Lower lobe of right lung (tissue), 2 donors: ENCODE data around the gene EIF3F. TPM values are rescaled to one million over a fixed set of nuclear protein-coding genes. Genes with fewer than 3 reads are reported as not detected.

ENCODE experiments used
- ATAC-seq, 2 donors: fragments of 200-7000 bp; cut with Tn5 transposase; one replicate each; pipeline ENCODE4 v1.9.1; 2020 to 2022; ENCODE audit warnings: mild to moderate bottlenecking in 2 of 2, moderate library complexity in 2 of 2
- DNase-seq: peaks from one replicate; pipeline ENCODE4 v3.0.0-alpha.2; 2020
- H3K27ac ChIP-seq: fragments of 200-600 bp; one replicate; pipeline ENCODE4 v1.8.0; 2022
- H3K27me3 ChIP-seq: fragments of 200-600 bp; one replicate; pipeline ENCODE4 v1.8.0; 2022; ENCODE audit warnings: low read depth
- H3K36me3 ChIP-seq: fragments of 200-600 bp; one replicate; pipeline ENCODE4 v1.8.0; 2022; ENCODE audit warnings: mild to moderate bottlenecking
- H3K4me1 ChIP-seq: fragments of 200-600 bp; one replicate; pipeline ENCODE4 v1.8.0; 2022
- H3K4me3 ChIP-seq: fragments of 200-600 bp; one replicate; pipeline ENCODE4 v1.8.0; 2022; ENCODE audit warnings: mild to moderate bottlenecking
- H3K9me3 ChIP-seq: fragments of 200-600 bp; one replicate; pipeline ENCODE4 v1.8.0; 2022
- intact Hi-C: fragments of 100-400 bp; cut with DNase I; formaldehyde crosslinking; loops from one replicate; pipeline ENCODE4 v1.11.0; 2022
- total RNA-seq: library from RNA; stranded (reverse); fragmentation: NEBNext Ultra II Directional; extraction: Animal tissue kit (Norgen Biotek cat#: 25700); gene quantifications from one replicate; pipeline ENCODE4 v1.2.1, GENCODE V29; 2021
- TF ChIP-seq, protein P1 (sequence below): fragments of 200-600 bp; IDR thresholded peaks from one replicate; pipeline ENCODE4 v1.8.0; 2022; ENCODE audit warnings: antibody characterized with exemption, mild to moderate bottlenecking
- donor health status: DM: no; HTN: yes; CAD: no; lungs with severe emphysema.

EIF3F gene
- total RNA-seq, 1 donor from 2014 or later = 201 TPM

DNA sequence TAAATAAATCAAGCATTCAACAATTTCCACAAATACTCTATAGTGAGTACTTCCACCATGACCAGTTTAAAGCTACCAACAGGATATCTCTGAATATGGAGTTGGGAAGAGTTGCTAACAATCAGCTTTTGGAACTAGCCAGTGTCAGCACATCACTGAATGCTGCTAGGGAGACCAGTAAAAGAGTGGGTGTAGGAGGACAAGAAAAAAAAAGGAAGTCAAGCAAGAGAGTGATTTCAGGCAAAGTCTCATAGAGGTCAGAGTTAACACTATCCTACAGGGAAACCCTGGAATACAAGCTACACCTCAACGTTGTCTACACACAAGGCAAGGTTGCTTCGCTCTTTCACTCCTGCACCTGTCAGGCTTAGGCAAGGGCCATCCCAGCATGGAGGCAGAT is 24.2 kb downstream of the EIF3F start:
- no peak overlapping the region for H3K4me3 ChIP-seq
- ATAC-seq (no peak), DNase-seq (no peak)
- no peaks in the 10 kb centered on the region for H3K36me3 ChIP-seq
- TF ChIP-seq, protein P1, sequence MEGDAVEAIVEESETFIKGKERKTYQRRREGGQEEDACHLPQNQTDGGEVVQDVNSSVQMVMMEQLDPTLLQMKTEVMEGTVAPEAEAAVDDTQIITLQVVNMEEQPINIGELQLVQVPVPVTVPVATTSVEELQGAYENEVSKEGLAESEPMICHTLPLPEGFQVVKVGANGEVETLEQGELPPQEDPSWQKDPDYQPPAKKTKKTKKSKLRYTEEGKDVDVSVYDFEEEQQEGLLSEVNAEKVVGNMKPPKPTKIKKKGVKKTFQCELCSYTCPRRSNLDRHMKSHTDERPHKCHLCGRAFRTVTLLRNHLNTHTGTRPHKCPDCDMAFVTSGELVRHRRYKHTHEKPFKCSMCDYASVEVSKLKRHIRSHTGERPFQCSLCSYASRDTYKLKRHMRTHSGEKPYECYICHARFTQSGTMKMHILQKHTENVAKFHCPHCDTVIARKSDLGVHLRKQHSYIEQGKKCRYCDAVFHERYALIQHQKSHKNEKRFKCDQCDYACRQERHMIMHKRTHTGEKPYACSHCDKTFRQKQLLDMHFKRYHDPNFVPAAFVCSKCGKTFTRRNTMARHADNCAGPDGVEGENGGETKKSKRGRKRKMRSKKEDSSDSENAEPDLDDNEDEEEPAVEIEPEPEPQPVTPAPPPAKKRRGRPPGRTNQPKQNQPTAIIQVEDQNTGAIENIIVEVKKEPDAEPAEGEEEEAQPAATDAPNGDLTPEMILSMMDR = no peak
- no peaks in the 10 kb centered on the region for H3K4me1 ChIP-seq
- intact Hi-C loops = no loop called here
- H3K27ac ChIP-seq = no peak overlapping the region
- H3K9me3 ChIP-seq = no peaks in the 10 kb centered on the region
- H3K27me3 ChIP-seq = peaks cover 4% of the 10 kb centered on the region

DNA sequence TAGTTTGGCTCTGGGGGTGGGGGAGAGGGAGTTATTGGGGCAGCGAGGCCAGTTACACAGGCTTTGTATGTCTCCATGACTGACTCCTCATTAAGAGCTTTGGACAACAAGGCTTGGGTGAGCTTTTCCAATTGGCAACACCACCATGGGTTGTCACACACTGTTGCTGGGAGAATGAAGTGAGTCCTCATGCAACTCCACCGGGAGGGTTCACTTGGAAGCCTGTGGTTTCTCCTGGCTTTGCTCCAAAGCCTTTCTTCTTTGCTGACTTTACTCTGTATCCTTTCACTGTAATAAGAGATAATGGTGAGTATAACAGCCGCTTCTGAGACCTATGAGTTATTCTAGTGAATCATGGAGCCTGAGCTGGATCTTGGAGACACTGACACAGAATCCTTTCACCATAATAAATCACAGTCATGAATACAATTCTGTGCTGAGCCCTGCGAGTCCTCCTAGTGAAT is 24.9 kb downstream of the EIF3F start:
- ATAC-seq (no peak), DNase-seq (no peak)
- TF ChIP-seq, protein P1 = no peak
- intact Hi-C loops = no loop called here
- Histone ChIP-seq H3K4me1 (no peaks in the 10 kb centered on the region), H3K27ac (no peak overlapping the region), H3K4me3 (no peak overlapping the region), H3K9me3 (no peaks in the 10 kb centered on the region), H3K27me3 (peaks cover 4% of the 10 kb centered on the region), H3K36me3 (no peaks in the 10 kb centered on the region)

DNA sequence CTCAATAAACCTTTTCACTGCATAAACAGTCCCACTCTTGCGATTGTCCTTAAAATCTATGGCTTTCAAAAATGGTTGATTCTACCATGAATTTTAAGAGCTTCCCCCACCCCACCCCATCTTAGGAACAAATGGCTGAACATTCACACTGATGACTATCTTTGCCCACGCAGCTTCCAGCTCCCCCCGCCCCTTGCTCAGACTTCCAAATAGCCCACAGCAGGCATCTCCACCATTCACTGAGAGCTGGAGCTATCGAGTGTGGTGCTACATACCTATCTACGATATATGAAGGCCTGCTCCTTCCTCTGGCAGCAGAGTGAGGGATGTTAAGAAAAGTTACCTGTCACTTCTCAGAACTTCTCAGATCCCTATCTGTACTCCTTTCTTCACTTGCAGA is 26.7 kb downstream of the EIF3F start:
- no peak for DNase-seq
- intact Hi-C loops = no loop called here
- no peak overlapping the region for H3K27ac ChIP-seq
- no peak for ATAC-seq
- H3K27me3 ChIP-seq = peaks cover 19% of the 10 kb centered on the region
- TF ChIP-seq, protein P1 = no peak
- H3K36me3 ChIP-seq = no peaks in the 10 kb centered on the region
- H3K4me3 ChIP-seq = no peak overlapping the region
- H3K9me3 ChIP-seq = no peaks in the 10 kb centered on the region
- H3K4me1 ChIP-seq = peaks cover 3% of the 10 kb centered on the region

DNA sequence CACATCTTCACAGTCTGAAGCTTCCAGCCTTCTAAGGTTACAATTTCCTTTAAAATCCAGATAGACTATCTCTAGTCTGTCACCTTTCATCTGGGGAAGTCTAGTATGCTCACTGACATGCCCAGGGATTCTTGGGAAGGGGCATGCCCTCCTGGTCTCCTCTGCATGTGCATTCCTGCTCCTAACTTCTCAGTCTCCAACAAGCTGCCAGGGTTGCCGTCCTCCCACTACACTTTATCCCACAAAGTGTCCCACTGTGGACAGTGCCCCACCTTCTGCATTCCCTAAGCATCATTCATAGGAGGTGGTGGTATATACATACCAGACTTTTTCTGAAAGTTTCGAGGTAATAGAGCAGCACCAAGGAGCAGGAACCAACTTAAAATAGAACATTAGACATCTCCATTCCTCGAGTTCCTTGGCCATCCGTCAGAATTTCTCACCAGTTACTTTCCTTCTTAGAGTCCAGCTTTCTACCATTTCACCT is 28.7 kb downstream of the EIF3F start:
- no peaks in the 10 kb centered on the region for H3K9me3 ChIP-seq
- H3K4me1 ChIP-seq = peaks cover 14% of the 10 kb centered on the region
- DNase-seq (no peak), ATAC-seq (no peak)
- intact Hi-C loops = no loop called here
- no peak overlapping the region for H3K4me3 ChIP-seq
- H3K27me3 ChIP-seq = peaks cover 39% of the 10 kb centered on the region
- TF ChIP-seq, protein P1 = no peak
- H3K27ac ChIP-seq = no peak overlapping the region
- no peaks in the 10 kb centered on the region for H3K36me3 ChIP-seq

DNA sequence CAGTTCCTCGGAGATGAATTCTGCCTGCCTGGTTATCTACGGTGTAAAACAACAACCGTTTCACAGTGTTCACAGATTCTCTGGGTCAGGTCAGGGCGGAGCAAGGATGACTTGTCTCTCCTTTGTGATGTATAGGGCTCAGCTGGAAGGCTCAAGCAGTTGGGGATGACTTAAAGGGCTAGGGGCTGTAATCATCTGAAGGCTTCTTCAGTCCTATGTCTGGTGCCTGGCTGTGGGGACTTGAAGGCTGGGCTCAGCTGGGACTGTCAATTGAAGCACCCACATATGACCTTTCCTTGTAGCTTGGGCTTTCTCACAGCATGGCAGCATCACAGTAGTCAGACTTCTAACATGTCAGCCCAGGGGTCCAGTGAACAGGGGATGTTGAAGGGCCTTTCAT is 29.3 kb downstream of the EIF3F start:
- peaks cover 14% of the 10 kb centered on the region for H3K4me1 ChIP-seq
- intact Hi-C loops = no loop called here
- no peak overlapping the region for H3K27ac ChIP-seq
- no peaks in the 10 kb centered on the region for H3K9me3 ChIP-seq
- TF ChIP-seq, protein P1 = no peak
- no peak for DNase-seq
- no peak for ATAC-seq
- no peak overlapping the region for H3K4me3 ChIP-seq
- no peaks in the 10 kb centered on the region for H3K36me3 ChIP-seq
- peaks cover 45% of the 10 kb centered on the region for H3K27me3 ChIP-seq

DNA sequence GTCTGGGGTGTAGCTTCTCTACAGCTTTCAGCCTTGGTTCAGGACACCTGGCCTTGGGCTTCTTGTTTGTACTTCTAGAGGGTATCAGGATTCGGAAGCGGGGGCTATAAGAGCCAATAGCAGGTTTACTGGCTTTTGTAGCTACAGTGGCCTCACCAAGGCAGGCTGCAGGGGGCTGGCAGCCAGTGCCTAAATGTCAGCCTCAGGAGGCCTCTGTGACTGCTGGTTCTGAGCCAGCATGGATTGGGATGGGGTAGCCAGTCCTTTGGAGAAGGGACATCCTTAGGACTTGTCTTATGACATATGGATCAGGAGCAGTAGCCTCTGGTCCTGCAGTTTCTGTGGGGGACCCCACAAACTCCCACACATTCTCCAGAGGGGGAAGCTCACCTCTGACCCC is 29.9 kb downstream of the EIF3F start:
- H3K27ac ChIP-seq = no peak overlapping the region
- no peaks in the 10 kb centered on the region for H3K36me3 ChIP-seq
- peaks cover 45% of the 10 kb centered on the region for H3K27me3 ChIP-seq
- intact Hi-C loops = no loop called here
- H3K4me3 ChIP-seq = no peak overlapping the region
- peaks cover 14% of the 10 kb centered on the region for H3K4me1 ChIP-seq
- ATAC-seq = no peak
- H3K9me3 ChIP-seq = no peaks in the 10 kb centered on the region
- TF ChIP-seq, protein P1 = no peak
- DNase-seq = no peak
